Brain pericyte (primary cell): ENCODE measurements around the gene PAN3.

ENCODE experiments used
- DNase-seq: peaks from one replicate; pipeline ENCODE4 v3.0.0-alpha.2; 2012; ENCODE audit warnings: low read depth, low spot score

PAN3 gene

DNA sequence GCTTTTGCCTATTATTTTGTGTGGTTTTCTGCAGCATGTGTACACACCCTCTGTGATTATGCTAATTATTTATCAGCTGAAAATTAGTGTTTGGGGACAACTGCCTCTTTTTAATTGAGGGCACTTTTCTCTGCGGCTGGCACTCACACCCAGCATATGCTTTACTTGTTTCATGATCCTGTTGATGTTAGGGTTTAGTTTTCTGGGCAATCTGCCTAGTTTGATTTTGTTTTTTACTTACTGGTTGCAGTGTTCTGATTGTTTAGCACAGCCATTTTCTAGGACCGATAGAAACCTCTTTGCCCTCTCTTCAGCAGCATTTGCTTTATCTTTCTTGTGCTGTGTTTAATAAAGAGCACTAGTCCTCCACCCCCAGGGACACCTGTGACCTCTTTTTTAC is 161.6 kb downstream of the PAN3 start:
- DNase-seq, result no peak

DNA sequence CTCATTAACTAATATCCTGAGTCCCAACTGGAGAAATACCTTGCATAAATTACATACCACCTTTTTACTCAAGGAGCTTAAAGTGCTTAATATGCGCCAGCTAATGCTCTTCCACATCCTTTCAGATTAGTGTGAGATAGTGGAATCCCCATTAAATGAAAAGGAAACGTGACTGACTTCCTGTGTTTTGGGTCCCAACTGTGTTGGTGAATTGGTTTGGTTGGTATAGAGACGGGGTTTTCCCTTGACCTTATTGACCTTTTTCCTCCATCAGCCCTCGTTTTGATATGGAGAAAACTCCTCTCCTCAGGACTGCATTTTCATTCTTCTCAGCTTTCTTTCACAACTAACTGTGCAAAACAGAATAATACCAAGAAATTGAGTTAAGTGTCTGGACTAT is 163.5 kb downstream of the PAN3 start:
- no peak for DNase-seq

DNA sequence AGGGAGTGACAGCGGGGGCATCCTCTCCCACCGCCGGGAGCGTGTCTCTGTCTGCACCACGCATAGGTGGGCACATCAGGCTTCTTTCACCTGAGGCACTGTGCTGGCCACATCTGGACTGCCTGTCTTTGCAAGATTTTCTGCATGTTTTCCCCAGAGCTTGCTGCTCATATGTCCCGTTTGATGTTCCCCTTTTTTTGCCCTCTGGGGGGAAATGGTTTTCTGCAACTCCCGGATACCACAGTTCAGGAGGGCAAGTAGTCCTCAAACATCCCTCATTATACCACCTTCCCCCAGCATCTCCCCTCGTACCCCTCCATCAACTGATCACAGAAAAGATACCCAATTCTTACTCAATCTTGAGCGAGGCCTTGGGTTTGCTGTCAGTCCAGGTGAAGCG is 168.0 kb downstream of the PAN3 start:
- no peak for DNase-seq

GRCh38 chr13:28313579-28313978 is 175.2 kb downstream of the PAN3 start:
- no peak for DNase-seq

GRCh38 chr13:28314879-28315278 is 176.5 kb downstream of the PAN3 start:
- no peak for DNase-seq

DNA sequence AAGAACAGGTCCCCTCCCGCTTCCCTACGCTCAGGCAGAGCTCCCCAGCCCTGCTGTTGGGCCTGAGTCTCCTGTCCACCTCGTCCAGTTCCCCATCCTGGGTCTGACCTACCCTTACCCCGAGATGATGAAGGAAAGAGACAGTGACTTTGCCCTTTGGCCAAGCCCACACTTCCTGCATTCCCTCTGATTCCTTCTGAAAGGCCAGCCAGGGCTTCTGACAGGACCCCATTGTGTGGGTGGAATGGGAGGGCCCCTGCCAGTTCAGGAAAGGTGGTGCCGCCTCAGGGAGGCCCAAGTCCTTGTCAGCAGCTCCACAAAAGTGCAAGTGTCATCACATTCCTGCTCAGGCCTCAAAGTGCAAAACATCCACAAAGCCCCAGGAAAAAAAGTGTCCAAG is 177.8 kb downstream of the PAN3 start:
- DNase-seq, result no peak

DNA sequence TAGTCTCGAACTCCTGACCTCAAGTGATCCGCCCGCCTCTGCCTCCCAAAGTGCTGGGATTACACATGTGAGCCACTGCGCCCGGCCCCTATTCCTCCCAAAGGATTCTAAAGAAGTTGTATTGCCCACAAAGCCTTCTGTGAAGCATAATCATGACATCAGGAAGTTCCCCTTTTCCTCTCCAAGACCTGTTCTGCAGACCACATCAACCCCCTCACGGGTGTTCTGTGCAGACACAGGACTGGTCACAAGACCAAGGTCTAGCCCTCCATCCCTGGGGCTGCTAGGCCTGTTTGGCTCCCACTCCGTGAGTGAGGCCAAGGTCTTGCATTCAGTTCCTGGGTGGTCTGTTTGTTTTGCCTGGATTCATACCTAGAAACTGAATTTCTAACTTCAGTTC is 178.5 kb downstream of the PAN3 start:
- no peak for DNase-seq

DNA sequence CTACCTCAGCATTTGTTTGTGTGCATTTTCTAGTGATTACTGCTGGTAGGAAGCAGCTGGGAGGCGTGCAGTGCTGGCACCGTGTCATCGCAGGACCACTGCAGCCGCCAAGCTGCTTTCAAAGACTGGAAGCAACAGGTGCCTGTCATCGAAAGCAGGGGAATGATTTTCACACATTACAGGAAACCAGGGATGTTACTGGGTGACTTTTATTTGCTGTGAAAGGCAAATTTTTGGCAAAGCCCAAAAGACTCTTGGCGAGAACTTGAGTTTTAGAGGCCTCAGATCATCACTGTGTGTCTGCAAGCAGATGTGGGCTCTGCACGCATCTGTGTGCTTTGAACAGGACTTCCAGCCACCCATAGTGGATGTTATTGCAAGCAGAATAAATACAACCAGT is 180.2 kb downstream of the PAN3 start:
- DNase-seq, result no peak

GRCh38 chr13:28319528-28319927 is 181.2 kb downstream of the PAN3 start:
- no peak for DNase-seq

- no peak for DNase-seq
Measured at GRCh38 chr13:28320209-28320608, 181.9 kb downstream of the PAN3 start.

- DNase-seq, result no peak
Measured at GRCh38 chr13:28320884-28321574, 182.7 kb downstream of the PAN3 start.

DNA sequence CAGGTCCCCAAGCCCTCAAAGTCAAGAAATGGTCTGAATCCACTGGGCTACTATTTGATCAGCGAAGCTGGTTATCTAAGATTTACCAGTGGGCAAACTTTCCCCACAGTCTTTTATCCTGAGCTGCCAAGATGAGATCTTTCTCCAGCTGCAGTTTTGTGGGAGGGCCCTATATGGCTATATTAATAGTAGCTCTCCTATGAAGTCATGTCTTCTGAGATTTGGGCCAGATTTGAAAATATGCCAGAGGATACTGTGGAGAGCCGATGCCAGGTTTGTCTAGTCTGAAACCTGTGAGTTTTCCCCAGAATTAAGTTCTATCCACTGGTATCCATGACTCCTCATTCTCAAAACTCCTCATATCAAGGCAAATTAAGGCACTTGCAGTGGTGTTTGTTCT is 183.4 kb downstream of the PAN3 start:
- DNase-seq, result no peak

DNA sequence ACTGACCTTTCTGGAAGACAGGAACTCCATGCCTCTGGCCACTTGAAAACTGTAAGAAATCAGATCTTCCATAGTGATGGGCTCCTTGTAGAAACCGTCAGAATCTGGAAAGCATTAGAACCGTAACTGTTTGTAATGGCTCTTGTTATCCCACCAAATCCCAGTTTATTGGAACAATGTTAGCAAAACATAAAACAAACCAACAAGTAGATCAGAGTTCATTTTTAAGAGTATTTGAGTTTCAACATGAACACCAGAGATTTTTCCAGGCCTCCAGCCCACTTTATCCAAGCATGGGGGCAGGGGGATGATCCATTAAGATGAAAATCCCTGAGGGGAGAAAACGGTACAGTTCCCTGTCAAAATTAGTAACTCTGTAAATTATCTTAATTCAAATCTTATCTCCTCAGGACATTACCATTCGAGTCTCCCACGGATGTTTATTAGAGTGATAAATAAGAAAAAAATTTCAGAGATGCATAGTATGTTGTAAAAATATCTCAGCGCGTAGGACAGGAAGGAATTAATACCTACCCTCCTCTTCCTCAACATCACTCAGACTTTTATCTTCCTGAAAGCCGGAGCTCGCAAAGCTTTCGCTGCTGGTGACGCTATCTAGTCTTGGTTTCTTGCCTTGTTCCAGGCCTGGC is 184.0 kb downstream of the PAN3 start:
- DNase-seq, result no peak

- DNase-seq, result peak; percentile 29
Measured at GRCh38 chr13:28324181-28324789, 185.9 kb downstream of the PAN3 start.

GRCh38 chr13:28325022-28325421 is 186.7 kb downstream of the PAN3 start:
- no peak for DNase-seq

DNA sequence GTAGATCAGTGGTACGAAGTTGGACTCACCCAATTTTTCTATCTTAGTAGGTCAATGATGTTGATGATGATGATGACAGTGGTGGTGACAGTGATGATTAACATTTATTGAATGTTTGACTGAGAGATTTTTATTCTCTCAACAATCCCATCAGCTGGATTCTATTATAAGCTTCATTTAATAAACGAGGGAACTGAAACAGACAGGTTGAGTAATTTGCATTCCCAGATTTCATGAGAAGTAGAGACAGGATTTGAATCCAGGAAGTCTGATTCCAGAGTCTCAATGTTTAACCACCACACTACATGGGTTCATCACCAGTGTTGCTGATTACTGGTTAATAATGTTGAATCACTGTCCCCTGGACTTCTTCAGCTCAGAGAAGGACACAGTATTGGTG is 187.7 kb downstream of the PAN3 start:
- no peak for DNase-seq

GRCh38 chr13:28327373-28328270 is 189.3 kb downstream of the PAN3 start:
- DNase-seq, result no peak

- DNase-seq, result no peak
Measured at GRCh38 chr13:28328271-28328607, 189.9 kb downstream of the PAN3 start.

DNA sequence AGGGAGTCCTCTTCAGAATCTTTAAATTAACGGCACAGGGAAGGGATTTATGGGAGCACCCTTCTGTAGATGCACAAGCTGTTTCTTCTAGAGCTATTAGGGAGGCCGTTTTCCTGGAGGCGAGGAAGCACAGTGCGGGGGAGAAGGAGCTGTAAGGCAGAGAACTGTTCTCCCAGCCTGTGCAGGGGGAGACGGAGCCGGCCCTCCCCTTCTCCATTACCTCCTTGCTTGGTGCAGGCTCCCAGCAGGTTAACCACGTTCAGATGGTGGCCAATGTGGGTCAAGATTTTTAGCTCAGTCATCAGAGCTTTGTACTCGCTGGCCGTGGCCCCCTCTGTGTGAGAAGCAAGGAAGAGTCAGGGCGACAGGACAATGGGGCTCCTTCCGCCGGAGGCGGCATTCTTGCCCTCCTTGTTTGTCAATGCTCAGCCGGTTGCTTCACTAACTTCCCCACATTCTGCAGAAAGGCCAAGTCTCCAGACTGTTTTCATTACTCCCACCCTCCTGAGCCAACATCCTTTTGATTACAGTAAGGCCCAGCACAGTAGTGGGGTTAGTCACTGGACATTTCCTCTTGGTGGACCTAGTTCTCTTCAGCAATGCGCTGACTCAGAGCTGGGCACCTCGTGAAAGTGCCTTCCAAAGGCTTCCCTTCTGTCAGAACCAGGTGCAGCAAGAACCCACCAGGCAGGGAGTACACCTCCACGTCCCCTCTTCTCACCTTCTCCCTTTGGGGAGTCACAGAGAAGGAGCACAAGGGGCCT is 191.2 kb downstream of the PAN3 start:
- no peak for DNase-seq

- DNase-seq, result no peak
Measured at GRCh38 chr13:28333204-28333881, 195.0 kb downstream of the PAN3 start.

DNA sequence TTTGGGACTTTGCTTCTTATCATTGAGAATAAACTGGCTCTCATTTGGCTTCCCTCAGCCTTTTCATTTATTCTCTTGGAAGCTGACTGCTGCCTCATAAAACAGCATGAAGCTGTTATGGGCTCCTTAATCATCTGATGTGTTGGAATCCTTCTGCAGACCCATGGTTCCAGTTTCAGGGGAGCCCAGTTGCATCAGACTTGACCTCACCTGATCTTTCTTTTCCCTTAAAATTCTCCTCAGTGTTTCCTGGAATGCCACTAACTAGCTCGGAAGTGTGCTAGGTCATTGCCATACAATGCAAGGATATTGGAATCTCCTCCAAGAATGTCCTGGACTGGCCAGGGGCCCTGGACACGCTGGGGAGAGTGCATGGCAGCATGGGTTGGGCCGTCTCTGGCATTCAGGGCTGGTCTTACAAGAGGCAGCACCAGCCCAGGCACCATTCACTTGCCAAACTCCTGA is 197.9 kb downstream of the PAN3 start:
- no peak for DNase-seq
